ENCODE data around the gene ZNF138.

- TF ChIP-seq CTCF (conservative IDR thresholded peaks at IDR 0.05; ENCODE audit: low read depth in 2 of 2) (no peak), POLR2AphosphoS5 (IDR thresholded peaks at IDR 0.05; ENCODE audit: low read depth) (no peak), JUNB (IDR thresholded peaks at IDR 0.05; ENCODE audit: unreplicated experiment) (no peak), EZH2 (IDR thresholded peaks at IDR 0.05; ENCODE audit: low read depth, unreplicated experiment) (no peak), EZH2phosphoT487 (IDR thresholded peaks at IDR 0.05; ENCODE audit: unreplicated experiment) (no peak)
These were observed 83.7 kb downstream of the ZNF138 start for GRCh38 chr7:64877714-64878610.

Data from GM23338 (cell line).